Stomach (tissue), 9 donors: Measurements from ENCODE around the gene GLRX5. TPM values are rescaled to one million over a fixed set of nuclear protein-coding genes. Genes with fewer than 3 reads are reported as not detected.
"Not testable (repeated sequence)": the region's sequence is repeated elsewhere in the genome, so short reads cannot be mapped to it uniquely, and the experiment has no call there.

ENCODE experiments used
- DNase-seq, 2 donors: peaks; one replicate each; pipeline versions ENCODE4 v3.0.0 to v3.0.0-alpha.2; 2013 to 2019
- H3K27ac ChIP-seq, 5 donors: fragments of 200-600 bp in 4 of 5; sonication (generic) in 4 of 5; one replicate each; pipeline ENCODE4 v1.5.1; 2013 to 2019; ENCODE audit warnings: mild to moderate bottlenecking in 1 of 5, moderate library complexity in 1 of 5
- H3K27me3 ChIP-seq, 3 donors: fragments of 200-600 bp; sonication (generic); one replicate each; pipeline ENCODE4 v1.5.1; 2017 to 2019; ENCODE audit warnings: mixed run types in 1 of 3
- H3K36me3 ChIP-seq, 4 donors: fragments of 200-600 bp; sonication (generic); 1 replicate in 3 of 4; 2 replicates in 1 of 4; pipeline ENCODE4 v1.5.1; 2016 to 2019
- H3K4me1 ChIP-seq, 4 donors: fragments of 200-600 bp; sonication (generic); one replicate each; pipeline ENCODE4 v1.5.1; 2016 to 2019
- H3K4me3 ChIP-seq, 4 donors: fragments of 200-600 bp; sonication (generic) in 3 of 4; one replicate each; pipeline ENCODE4 v1.5.1; 2016 to 2019; ENCODE audit warnings: mild to moderate bottlenecking in 1 of 4
- H3K9me3 ChIP-seq, 4 donors: fragments of 200-600 bp; sonication (generic); one replicate each; pipeline ENCODE4 v1.5.1; 2016 to 2019
- EP300 ChIP-seq: sonication (generic); formaldehyde crosslinking; IDR thresholded peaks from one replicate; pipeline ENCODE4 v1.6.1; 2017; ENCODE audit warnings: antibody characterized with exemption
- POLR2A ChIP-seq, 4 donors: fragments of 450-650 bp; IDR thresholded peaks; one replicate each; pipeline ENCODE4 v1.6.1; 2016; ENCODE audit warnings: antibody characterized with exemption in 4 of 4, control low read depth in 2 of 4, mild to moderate bottlenecking in 1 of 4, moderate library complexity in 1 of 4
- POLR2AphosphoS5 ChIP-seq, 3 donors: sonication (generic); formaldehyde crosslinking; IDR thresholded peaks; one replicate each; pipeline ENCODE4 v1.6.1; 2016; ENCODE audit warnings: antibody characterized with exemption in 3 of 3
- WGBS, 5 donors: extraction: QIAGEN DNeasy Blood & Tissue Kit in 3 of 5; methylation state at CpG; one replicate each; pipeline versions ENCODE4 v1.1.5 to v1.1.7; 2013 to 2018; 5-methylcytosine and 5-hydroxymethylcytosine counted together
- intact Hi-C: fragments of 100-400 bp; cut with DNase I; formaldehyde crosslinking; loops from one replicate; pipeline ENCODE4 v1.15.1; 2023; ENCODE audit warnings: low total_unique reads
- polyA plus RNA-seq, 3 donors: library from polyadenylated mRNA; stranded (reverse); fragments of 200-250 nt; gene quantifications; one replicate each; pipeline ENCODE4 v1.2.3, GENCODE V29; 2013
- total RNA-seq, 5 donors: library from RNA; depleted of rRNA; stranded (reverse); fragments of >200 nt; gene quantifications; one replicate each; pipeline versions ENCODE4 v1.1.0 to v1.2.3, GENCODE V29; 2014 to 2016
- TF ChIP-seq, protein P1 (sequence below), 7 experiments: fragments of 450-650 bp in 4 of 7; fragments of 200-600 bp in 3 of 7; sonication (generic) in 3 of 7; IDR thresholded peaks; one replicate each; pipeline ENCODE4 v1.5.1; 2016 to 2019; ENCODE audit warnings: antibody characterized with exemption in 7 of 7, control low read depth in 2 of 7, mild to moderate bottlenecking in 1 of 7
- donor health status: healthy with polysubstance abuse.
- donor health status: Bipolar disorder and iron deficiency.
- donor health status: healthy.

The GLRX5 gene
- total and polyA plus RNA-seq, 8 donors, result 29.5 to 316 (median 40.5) TPM

DNA sequence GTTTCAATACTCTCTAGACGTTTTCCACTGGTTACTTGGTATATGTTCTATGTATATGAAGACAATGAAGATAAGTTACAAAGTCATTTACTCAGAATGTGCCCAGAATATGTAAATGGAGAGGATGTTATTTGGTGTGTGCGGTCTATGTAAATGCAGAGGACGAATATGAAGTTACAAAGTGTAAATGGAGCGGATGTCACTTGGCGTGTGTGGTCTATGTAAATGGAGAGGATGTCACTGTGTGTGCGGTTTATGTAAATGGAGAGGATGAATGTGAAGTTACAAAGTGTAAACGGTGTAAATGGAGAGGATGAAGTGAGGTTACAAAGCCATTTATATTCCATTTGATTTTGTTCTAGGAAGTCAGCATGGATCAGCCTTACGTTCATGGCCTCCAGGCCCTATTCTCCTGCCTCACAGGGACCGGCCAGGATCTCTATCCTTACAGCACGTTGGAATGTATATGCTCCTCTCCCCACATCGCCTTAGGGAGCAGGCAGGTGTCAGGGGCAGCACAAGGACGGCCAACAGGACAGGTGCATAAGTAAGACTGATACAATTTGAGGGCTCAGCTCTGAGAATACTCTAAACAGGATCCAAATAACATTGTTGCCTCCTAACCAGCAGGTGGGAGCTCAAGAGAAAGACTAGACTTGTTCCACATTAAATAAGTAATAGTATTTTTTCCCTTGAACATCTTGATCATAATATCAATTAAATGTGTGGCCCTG, 42.4 kb downstream of the GLRX5 start:
- TF ChIP-seq, protein P1, sequence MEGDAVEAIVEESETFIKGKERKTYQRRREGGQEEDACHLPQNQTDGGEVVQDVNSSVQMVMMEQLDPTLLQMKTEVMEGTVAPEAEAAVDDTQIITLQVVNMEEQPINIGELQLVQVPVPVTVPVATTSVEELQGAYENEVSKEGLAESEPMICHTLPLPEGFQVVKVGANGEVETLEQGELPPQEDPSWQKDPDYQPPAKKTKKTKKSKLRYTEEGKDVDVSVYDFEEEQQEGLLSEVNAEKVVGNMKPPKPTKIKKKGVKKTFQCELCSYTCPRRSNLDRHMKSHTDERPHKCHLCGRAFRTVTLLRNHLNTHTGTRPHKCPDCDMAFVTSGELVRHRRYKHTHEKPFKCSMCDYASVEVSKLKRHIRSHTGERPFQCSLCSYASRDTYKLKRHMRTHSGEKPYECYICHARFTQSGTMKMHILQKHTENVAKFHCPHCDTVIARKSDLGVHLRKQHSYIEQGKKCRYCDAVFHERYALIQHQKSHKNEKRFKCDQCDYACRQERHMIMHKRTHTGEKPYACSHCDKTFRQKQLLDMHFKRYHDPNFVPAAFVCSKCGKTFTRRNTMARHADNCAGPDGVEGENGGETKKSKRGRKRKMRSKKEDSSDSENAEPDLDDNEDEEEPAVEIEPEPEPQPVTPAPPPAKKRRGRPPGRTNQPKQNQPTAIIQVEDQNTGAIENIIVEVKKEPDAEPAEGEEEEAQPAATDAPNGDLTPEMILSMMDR (IDR thresholded peaks at IDR 0.05), result no peak
- TF ChIP-seq POLR2A (IDR thresholded peaks at IDR 0.05) (no peak), EP300 (no peak), POLR2AphosphoS5 (IDR thresholded peaks at IDR 0.05) (no peak)
- Histone ChIP-seq H3K36me3 (no peaks in the 10 kb centered on the region), H3K4me1 (no peaks in the 10 kb centered on the region), H3K27ac (no peak overlapping the region), H3K9me3 (no peaks in the 10 kb centered on the region), H3K4me3 (no peak overlapping the region), H3K27me3 (peaks cover 0 to 5% (median 0%) of the 10 kb centered on the region in 3 donors)
- DNase-seq, result no peak
- intact Hi-C loops, result no loop called here
- 67 to 74% (median 69%) methylated on average over 12 of the region's 12 CpGs for WGBS, 5 donors

DNA sequence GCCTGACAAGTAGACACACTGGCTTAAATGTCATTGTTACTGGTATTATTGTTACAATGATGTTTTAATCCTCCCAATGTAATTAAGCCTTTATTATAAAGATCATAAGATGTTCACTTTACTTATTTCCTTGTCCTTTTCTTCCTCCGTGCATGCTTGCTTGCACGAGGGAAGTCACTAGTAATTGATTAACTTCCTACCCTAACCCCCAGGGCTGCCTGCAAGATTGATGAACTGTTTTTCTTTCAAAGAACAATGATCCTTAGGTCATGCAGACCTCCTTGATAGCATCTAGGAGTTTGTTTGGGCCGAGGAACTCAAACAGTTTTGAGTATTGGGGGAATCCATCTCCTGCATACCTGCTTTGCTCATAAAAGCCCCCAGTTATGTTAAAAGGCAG, 43.0 kb downstream of the GLRX5 start:
- Histone ChIP-seq H3K27ac (no peak overlapping the region), H3K36me3 (no peaks in the 10 kb centered on the region), H3K4me3 (no peak overlapping the region), H3K27me3 (peaks cover 0 to 5% (median 0%) of the 10 kb centered on the region in 3 donors), H3K4me1 (no peaks in the 10 kb centered on the region), H3K9me3 (no peaks in the 10 kb centered on the region)
- intact Hi-C loops, result no loop called here
- TF ChIP-seq POLR2AphosphoS5 (IDR thresholded peaks at IDR 0.05), result no peak
- TF ChIP-seq, protein P1 (IDR thresholded peaks at IDR 0.05), result no peak
- no peak for TF ChIP-seq POLR2A (IDR thresholded peaks at IDR 0.05)
- TF ChIP-seq EP300, result no peak
- no peak for DNase-seq
- 0 to 8% (median 2%) methylated on average over 3 of the region's 3 CpGs for WGBS, 5 donors

DNA sequence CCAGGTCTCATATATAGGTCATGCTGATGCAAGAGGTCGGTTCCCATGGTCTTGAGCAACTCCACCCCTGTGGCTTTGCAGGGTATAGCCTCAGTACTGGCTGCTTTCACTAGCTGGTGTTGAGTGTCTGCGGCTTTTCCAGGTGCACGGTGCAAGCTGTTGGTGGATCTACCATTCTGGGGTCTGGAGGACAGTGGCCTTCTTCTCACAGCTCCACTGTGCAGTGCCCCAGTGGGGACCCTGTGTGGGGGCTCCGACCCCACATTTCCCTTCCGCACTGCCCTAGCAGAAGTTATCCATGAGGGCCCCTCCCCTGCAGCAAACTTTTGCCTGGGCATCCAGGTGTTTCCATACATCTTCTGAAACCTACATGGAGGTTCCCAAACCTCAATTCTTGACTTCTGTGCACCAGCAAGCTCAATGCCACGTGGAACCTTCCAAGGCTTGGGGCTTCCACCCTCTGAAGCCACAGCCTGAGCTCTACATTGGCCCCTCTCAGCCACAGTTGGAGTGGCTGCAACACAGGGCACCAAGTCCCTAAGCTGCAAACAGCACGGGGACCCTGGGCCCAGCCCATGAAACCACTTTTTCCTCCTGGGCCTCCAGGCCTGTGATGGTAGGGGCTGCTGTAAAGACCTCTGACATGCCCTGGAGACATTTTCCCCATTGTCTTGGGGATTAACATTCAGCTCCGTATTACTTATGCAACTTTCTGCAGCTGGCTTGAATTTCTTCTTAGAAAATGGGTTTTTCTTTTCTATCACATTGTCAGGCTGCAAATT, 49.2 kb downstream of the GLRX5 start:
- H3K4me3 ChIP-seq, H3K4me1 ChIP-seq, DNase-seq, H3K36me3 ChIP-seq, H3K27ac ChIP-seq, intact Hi-C loops: not testable (repeated sequence)
- 70 to 85% (median 82%) methylated on average over 8 of the region's 8 CpGs for WGBS, 5 donors
- peaks cover 0 to 20% (median 0%) of the 10 kb centered on the region in 3 donors for H3K27me3 ChIP-seq
- peaks cover 0 to 11% (median 7%) of the 10 kb centered on the region in 4 donors for H3K9me3 ChIP-seq

- 72 to 84% (median 74%) methylated on average over 6 of the region's 6 CpGs for WGBS, 5 donors
- no peak for DNase-seq
- Histone ChIP-seq H3K9me3 (peaks cover 0 to 11% (median 7%) of the 10 kb centered on the region in 4 donors), H3K4me3 (no peak overlapping the region), H3K36me3 (no peaks in the 10 kb centered on the region), H3K4me1 (no peaks in the 10 kb centered on the region), H3K27me3 (peaks cover 0 to 20% (median 0%) of the 10 kb centered on the region in 3 donors), H3K27ac (no peak overlapping the region)
- intact Hi-C loops, result no loop called here
- no peak for TF ChIP-seq EP300
- TF ChIP-seq POLR2A (IDR thresholded peaks at IDR 0.05), result no peak
- TF ChIP-seq, protein P1 (IDR thresholded peaks at IDR 0.05), result no peak
- no peak for TF ChIP-seq POLR2AphosphoS5 (IDR thresholded peaks at IDR 0.05)
Measured at GRCh38 chr14:95585953-95586620, 51.2 kb downstream of the GLRX5 start.

GRCh38 chr14:95591182-95591581, 56.3 kb downstream of the GLRX5 start:
- DNase-seq, H3K27ac ChIP-seq, H3K36me3 ChIP-seq, intact Hi-C loops, H3K9me3 ChIP-seq, H3K4me1 ChIP-seq, H3K4me3 ChIP-seq: not testable (repeated sequence)
- H3K27me3 ChIP-seq, result peaks cover 0 to 27% (median 0%) of the 10 kb centered on the region in 3 donors
- WGBS, 5 donors, result 85 to 99% (median 90%) methylated on average over 3 of the region's 3 CpGs
